Endothelial cell (in vitro differentiated cells): ENCODE results near the gene SLC38A8. TPM values are rescaled to one million over a fixed set of nuclear protein-coding genes. Genes with fewer than 3 reads are reported as not detected.

Source experiments
- DNase-seq: peaks from one replicate; pipeline ENCODE4 v3.0.0; 2021; ENCODE audit warnings: low spot score
- H3K27ac Mint-ChIP-seq: one replicate; pipeline ENCODE4 v1.8.0; 2021; ENCODE audit warnings: mixed read lengths, inconsistent platforms; ENCODE audit not compliant: unreplicated experiment
- H3K27me3 Mint-ChIP-seq: one replicate; pipeline ENCODE4 v1.8.0; 2021; ENCODE audit warnings: mild to moderate bottlenecking, moderate library complexity, mixed read lengths, inconsistent platforms; ENCODE audit not compliant: unreplicated experiment
- H3K36me3 Mint-ChIP-seq: one replicate; pipeline ENCODE4 v1.8.0; 2021; ENCODE audit warnings: mild to moderate bottlenecking, low read depth, mixed read lengths, inconsistent platforms; ENCODE audit not compliant: unreplicated experiment
- H3K4me1 Mint-ChIP-seq: one replicate; pipeline ENCODE4 v1.8.0; 2021; ENCODE audit warnings: mild to moderate bottlenecking, mixed read lengths, inconsistent platforms; ENCODE audit not compliant: unreplicated experiment
- H3K4me3 Mint-ChIP-seq: one replicate; pipeline ENCODE4 v1.8.0; 2021; ENCODE audit warnings: mild to moderate bottlenecking, mixed read lengths, inconsistent platforms; ENCODE audit not compliant: unreplicated experiment
- H3K9me3 Mint-ChIP-seq: one replicate; pipeline ENCODE4 v1.8.0; 2021; ENCODE audit warnings: mixed read lengths, inconsistent platforms; ENCODE audit not compliant: unreplicated experiment
- total RNA-seq: library from RNA; stranded (reverse); fragmentation: NEBNext Ultra II Directional; extraction: Animal tissue kit (Norgen Biotek cat#: 25700); gene quantifications from one replicate; pipeline ENCODE4 v1.2.1, GENCODE V29; 2021; ENCODE audit not compliant: unreplicated experiment
- TF ChIP-seq, protein P1 (sequence below): fragments of 200-600 bp; sonication (generic); IDR thresholded peaks from one replicate; pipeline ENCODE4 v1.5.0; 2021; ENCODE audit warnings: antibody characterized with exemption; ENCODE audit not compliant: unreplicated experiment

Gene SLC38A8
- total RNA-seq, 1 donor from 2014 or later = not detected

DNA sequence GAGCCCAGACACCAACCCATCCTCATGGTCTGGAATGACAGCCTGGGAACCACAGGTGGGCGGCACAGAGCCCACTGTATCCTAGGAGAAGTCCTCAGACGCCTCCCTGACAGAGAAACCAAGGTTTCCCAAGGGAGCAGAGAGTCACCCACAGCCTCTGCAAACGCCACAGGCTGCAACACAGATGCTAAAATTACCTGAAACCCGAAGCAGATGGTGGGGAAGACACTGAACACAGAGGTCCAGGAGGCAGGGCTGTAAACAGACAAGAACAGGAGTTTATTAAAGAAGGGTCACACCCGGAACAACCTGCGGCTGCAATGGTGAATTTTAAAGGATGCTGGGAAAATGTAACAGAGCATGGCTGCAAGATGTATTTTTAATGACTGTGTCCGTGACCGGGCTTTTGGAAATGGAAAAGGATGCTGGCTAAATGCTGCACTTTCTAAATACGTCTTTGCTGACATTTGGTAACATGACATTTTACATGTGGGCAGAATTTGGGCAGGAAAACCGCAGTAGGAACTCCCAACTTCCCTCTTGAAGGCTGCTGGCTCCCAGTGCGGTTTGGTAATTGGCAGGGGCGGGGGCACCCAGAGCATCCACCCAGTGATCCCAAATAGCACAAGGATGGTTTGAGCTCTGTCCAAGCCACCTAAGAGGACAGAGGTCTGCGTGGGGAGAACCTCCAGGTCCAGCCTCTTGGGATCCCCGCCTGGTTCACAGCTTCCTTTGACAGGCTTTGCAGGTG lies 13.1 kb downstream of the SLC38A8 start:
- no peak for DNase-seq
- no peaks in the 10 kb centered on the region for H3K9me3 Mint-ChIP-seq
- H3K36me3 Mint-ChIP-seq = no peaks in the 10 kb centered on the region
- H3K4me3 Mint-ChIP-seq = no peak overlapping the region
- peaks cover 9% of the 10 kb centered on the region for H3K27me3 Mint-ChIP-seq
- peaks cover 3% of the 10 kb centered on the region for H3K4me1 Mint-ChIP-seq
- no peak overlapping the region for H3K27ac Mint-ChIP-seq
- TF ChIP-seq, protein P1, sequence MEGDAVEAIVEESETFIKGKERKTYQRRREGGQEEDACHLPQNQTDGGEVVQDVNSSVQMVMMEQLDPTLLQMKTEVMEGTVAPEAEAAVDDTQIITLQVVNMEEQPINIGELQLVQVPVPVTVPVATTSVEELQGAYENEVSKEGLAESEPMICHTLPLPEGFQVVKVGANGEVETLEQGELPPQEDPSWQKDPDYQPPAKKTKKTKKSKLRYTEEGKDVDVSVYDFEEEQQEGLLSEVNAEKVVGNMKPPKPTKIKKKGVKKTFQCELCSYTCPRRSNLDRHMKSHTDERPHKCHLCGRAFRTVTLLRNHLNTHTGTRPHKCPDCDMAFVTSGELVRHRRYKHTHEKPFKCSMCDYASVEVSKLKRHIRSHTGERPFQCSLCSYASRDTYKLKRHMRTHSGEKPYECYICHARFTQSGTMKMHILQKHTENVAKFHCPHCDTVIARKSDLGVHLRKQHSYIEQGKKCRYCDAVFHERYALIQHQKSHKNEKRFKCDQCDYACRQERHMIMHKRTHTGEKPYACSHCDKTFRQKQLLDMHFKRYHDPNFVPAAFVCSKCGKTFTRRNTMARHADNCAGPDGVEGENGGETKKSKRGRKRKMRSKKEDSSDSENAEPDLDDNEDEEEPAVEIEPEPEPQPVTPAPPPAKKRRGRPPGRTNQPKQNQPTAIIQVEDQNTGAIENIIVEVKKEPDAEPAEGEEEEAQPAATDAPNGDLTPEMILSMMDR = no peak

GRCh38 chr16:84027625-84028024 lies 15.0 kb downstream of the SLC38A8 start:
- Mint-ChIP-seq H3K4me1 (no peaks in the 10 kb centered on the region), H3K27me3 (peaks cover 9% of the 10 kb centered on the region), H3K4me3 (no peak overlapping the region), H3K9me3 (no peaks in the 10 kb centered on the region), H3K36me3 (no peaks in the 10 kb centered on the region), H3K27ac (no peak overlapping the region)
- TF ChIP-seq, protein P1 = no peak
- no peak for DNase-seq

- DNase-seq = no peak
- Mint-ChIP-seq H3K27me3 (peaks cover 11% of the 10 kb centered on the region), H3K36me3 (peaks cover 2% of the 10 kb centered on the region), H3K27ac (no peak overlapping the region), H3K4me1 (no peaks in the 10 kb centered on the region), H3K9me3 (peaks cover 2% of the 10 kb centered on the region), H3K4me3 (no peak overlapping the region)
- TF ChIP-seq, protein P1 = no peak
Measured at GRCh38 chr16:84026606-84027005, 16.0 kb downstream of the SLC38A8 start.

DNA sequence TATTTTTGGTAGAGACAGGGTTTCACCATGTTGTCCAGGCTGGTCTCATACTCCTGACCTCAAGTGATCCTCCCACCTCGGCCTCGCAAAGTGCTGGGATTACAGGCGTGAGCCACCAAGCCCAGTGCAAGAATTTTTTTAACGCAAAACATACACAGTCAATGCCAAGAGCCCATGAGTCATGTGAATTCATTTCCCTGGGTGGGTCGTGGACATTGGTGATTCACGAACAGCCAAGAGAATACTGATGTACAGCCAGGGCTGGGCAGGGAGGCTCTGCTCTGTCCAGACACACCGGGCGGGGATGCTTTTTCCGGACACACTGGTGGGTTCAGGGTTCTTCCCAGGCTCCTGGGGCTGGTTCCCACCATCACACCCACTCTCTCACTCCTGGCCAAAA lies 17.7 kb downstream of the SLC38A8 start:
- no peak overlapping the region for H3K4me3 Mint-ChIP-seq
- no peak overlapping the region for H3K27ac Mint-ChIP-seq
- no peak for DNase-seq
- H3K4me1 Mint-ChIP-seq = no peaks in the 10 kb centered on the region
- TF ChIP-seq, protein P1 = no peak
- peaks cover 5% of the 10 kb centered on the region for H3K9me3 Mint-ChIP-seq
- peaks cover 5% of the 10 kb centered on the region for H3K36me3 Mint-ChIP-seq
- H3K27me3 Mint-ChIP-seq = peaks cover 11% of the 10 kb centered on the region

DNA sequence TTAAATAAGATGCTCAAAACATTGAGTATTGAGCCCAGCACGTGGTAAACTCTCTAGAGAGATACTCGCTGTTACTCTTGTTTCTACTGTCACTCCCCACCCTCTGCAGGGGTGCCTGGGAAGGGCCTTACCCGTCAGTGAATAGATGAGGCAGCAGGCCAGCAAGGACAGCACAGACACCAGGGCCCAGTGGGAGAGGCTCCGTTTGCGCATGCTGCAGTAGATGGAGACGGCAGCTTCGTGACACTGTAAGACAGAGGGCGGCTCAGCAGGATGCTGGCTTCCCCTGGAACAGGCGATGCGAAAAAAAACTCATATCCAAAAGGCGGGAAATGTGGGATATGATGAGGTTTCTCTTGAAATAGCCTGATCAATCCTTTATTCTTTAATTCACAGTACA lies 20.0 kb downstream of the SLC38A8 start:
- no peak for DNase-seq
- H3K27me3 Mint-ChIP-seq = peaks cover 11% of the 10 kb centered on the region
- no peak overlapping the region for H3K4me3 Mint-ChIP-seq
- TF ChIP-seq, protein P1 = no peak
- H3K36me3 Mint-ChIP-seq = peaks cover 5% of the 10 kb centered on the region
- no peak overlapping the region for H3K27ac Mint-ChIP-seq
- peaks cover 5% of the 10 kb centered on the region for H3K9me3 Mint-ChIP-seq
- H3K4me1 Mint-ChIP-seq = no peaks in the 10 kb centered on the region
